GM12892 (cell line): ENCODE results near the gene PPP1R18.
"Not testable (repeated sequence)": the region's sequence is repeated elsewhere in the genome, so short reads cannot be mapped to it uniquely, and the experiment has no call there.

Experiments
- POLR2A ChIP-seq: IDR thresholded peaks from 2 replicates; pipeline ENCODE4 v1.6.1; 2011; ENCODE audit warnings: low read depth, low read length, control low read depth
- POLR2AphosphoS5 ChIP-seq: IDR thresholded peaks from 2 replicates; pipeline ENCODE4 v1.6.1; 2011; ENCODE audit warnings: low read depth, low read length, control low read depth
- TAF1 ChIP-seq: IDR thresholded peaks from 2 replicates; pipeline ENCODE4 v1.6.1; 2011; ENCODE audit warnings: low read depth, mild to moderate bottlenecking, control low read depth, low read length, borderline replicate concordance

DNA sequence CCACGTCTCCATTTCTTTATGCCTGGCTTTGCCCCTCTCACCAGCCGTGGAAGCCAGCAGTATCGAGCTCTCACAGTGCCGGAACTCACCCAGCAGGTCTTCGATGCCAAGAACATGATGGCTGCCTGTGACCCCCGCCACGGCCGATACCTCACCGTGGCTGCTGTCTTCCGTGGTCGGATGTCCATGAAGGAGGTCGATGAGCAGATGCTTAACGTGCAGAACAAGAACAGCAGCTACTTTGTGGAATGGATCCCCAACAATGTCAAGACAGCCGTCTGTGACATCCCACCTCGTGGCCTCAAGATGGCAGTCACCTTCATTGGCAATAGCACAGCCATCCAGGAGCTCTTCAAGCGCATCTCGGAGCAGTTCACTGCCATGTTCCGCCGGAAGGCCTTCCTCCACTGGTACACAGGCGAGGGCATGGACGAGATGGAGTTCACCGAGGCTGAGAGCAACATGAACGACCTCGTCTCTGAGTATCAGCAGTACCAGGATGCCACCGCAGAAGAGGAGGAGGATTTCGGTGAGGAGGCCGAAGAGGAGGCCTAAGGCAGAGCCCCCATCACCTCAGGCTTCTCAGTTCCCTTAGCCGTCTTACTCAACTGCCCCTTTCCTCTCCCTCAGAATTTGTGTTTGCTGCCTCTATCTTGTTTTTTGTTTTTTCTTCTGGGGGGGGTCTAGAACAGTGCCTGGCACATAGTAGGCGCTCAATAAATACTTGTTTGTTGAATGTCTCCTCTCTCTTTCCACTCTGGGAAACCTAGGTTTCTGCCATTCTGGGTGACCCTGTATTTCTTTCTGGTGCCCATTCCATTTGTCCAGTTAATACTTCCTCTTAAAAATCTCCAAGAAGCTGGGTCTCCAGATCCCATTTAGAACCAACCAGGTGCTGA lies 37.6 kb upstream of the PPP1R18 start:
- TF ChIP-seq POLR2AphosphoS5, TAF1: not testable (repeated sequence)
- peak; percentile 20; the same call in 1 of the 2 replicates for TF ChIP-seq POLR2A
